Thoracic aorta (tissue), 2 donors: ENCODE results near the gene CILP2. TPM values are rescaled to one million over a fixed set of nuclear protein-coding genes. Genes with fewer than 3 reads are reported as not detected.

Source experiments
- ATAC-seq: fragments of 150-250 bp; one replicate; pipeline ENCODE4 v1.8.0; 2017; ENCODE audit warnings: low read depth; ENCODE audit not compliant: insufficient number of reproducible peaks, low FRiP score
- DNase-seq: peaks from one replicate; pipeline ENCODE4 v3.0.0-alpha.2; 2020; ENCODE audit warnings: low spot score
- H3K27ac ChIP-seq, 2 donors: fragments of 200-600 bp; sonication (generic); 1 replicate in 1 of 2; 2 replicates in 1 of 2; pipeline ENCODE4 v1.5.1; 2016; ENCODE audit warnings: mild to moderate bottlenecking in 2 of 2, moderate library complexity in 2 of 2
- H3K27me3 ChIP-seq: fragments of 200-600 bp; sonication (generic); replicated peaks from 2 replicates; pipeline ENCODE4 v1.6.0; 2016; ENCODE audit warnings: mild to moderate bottlenecking; ENCODE audit not compliant: insufficient read depth
- H3K36me3 ChIP-seq: fragments of 200-600 bp; sonication (generic); one replicate; pipeline ENCODE4 v1.5.1; 2016
- H3K4me1 ChIP-seq, 2 donors: fragments of 200-600 bp; sonication (generic); 1 replicate in 1 of 2; 2 replicates in 1 of 2; pipeline versions ENCODE4 v1.5.1 to v1.6.0; 2016; ENCODE audit warnings: low read depth in 2 of 2, mild to moderate bottlenecking in 1 of 2; ENCODE audit not compliant: control insufficient read depth in 1 of 2
- H3K4me3 ChIP-seq: fragments of 200-600 bp; sonication (generic); 2 replicates; pipeline ENCODE4 v1.5.1; 2016; ENCODE audit warnings: mild to moderate bottlenecking
- H3K9me3 ChIP-seq: fragments of 200-600 bp; sonication (generic); 2 replicates; pipeline ENCODE4 v1.5.1; 2016
- total RNA-seq, 2 donors: library from RNA; depleted of rRNA; stranded (reverse); fragments of >200 nt; gene quantifications; one replicate each; pipeline versions ENCODE4 v1.1.0 to v1.2.3, GENCODE V29; 2016
- TF ChIP-seq, protein P1 (sequence below): fragments of 200-600 bp; sonication (generic); IDR thresholded peaks from one replicate; pipeline ENCODE4 v1.5.1; 2019; ENCODE audit warnings: antibody characterized with exemption

The CILP2 gene
- total RNA-seq, 2 donors from 2014 or later, result 0.81 to 1.5 TPM

DNA sequence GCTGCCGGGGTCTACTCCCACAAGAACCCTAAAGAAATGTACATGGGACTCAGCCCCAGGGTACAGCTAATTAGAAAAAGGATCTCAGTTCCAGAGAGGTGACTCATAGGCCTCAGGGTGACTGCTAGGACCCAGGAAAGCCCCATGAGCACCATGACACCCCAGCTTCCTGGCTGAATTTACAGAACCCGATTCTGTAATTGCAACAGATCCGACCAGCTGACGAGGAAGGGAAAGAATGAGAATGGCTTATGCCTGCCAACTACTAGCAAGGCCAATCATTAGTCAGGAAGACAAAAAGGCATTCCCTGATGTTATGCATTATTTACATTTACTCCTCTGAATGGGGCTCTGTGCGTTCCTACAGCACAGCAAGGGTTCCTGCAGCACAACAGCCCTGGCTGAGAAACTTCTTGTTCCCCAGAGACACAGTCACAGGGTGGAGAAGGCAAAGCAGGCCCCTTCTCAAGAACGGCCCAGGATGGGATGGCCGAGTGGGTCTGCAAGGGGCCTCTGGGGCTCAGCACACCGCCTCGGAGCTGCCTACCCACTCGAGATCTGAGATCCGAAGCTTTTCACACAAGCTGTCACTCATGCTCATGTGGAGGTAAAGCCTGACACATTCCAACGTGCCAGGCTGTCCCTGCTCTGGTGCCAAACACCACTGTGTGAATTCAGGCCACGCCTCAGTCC, 53.2 kb downstream of the CILP2 start:
- H3K9me3 ChIP-seq, result no peaks in the 10 kb centered on the region
- no peak for ATAC-seq
- no peaks in the 10 kb centered on the region for H3K36me3 ChIP-seq
- H3K4me1 ChIP-seq, result peaks cover 0 to 6% of the 10 kb centered on the region in 2 donors
- no peaks in the 10 kb centered on the region for H3K27me3 ChIP-seq
- DNase-seq, result no peak
- TF ChIP-seq, protein P1, sequence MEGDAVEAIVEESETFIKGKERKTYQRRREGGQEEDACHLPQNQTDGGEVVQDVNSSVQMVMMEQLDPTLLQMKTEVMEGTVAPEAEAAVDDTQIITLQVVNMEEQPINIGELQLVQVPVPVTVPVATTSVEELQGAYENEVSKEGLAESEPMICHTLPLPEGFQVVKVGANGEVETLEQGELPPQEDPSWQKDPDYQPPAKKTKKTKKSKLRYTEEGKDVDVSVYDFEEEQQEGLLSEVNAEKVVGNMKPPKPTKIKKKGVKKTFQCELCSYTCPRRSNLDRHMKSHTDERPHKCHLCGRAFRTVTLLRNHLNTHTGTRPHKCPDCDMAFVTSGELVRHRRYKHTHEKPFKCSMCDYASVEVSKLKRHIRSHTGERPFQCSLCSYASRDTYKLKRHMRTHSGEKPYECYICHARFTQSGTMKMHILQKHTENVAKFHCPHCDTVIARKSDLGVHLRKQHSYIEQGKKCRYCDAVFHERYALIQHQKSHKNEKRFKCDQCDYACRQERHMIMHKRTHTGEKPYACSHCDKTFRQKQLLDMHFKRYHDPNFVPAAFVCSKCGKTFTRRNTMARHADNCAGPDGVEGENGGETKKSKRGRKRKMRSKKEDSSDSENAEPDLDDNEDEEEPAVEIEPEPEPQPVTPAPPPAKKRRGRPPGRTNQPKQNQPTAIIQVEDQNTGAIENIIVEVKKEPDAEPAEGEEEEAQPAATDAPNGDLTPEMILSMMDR, result no peak
- no peak overlapping the region for H3K27ac ChIP-seq
- H3K4me3 ChIP-seq, result no peak overlapping the region

DNA sequence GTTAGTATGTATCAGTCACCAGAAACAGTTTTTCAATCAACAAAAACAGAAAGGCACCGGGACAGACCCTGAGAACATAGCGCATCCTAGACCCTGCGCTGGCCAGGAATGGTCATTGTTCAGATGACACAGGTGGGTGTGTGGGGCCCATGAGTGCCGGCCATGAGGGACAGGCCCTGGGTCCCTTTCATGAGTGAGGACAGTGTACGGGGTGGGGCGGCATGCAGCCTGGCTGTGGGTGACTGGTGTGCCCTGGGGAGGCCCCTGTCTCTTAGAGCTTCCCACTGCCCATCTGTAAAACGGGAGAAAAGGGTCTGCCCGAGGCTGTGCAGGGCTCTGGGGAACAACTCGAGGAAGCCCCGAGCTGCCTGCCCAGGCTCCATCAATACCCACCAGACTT, 54.6 kb downstream of the CILP2 start:
- Histone ChIP-seq H3K27me3 (no peaks in the 10 kb centered on the region), H3K4me3 (no peak overlapping the region), H3K36me3 (no peaks in the 10 kb centered on the region), H3K4me1 (peaks cover 0 to 6% of the 10 kb centered on the region in 2 donors), H3K9me3 (no peaks in the 10 kb centered on the region), H3K27ac (no peak overlapping the region)
- ATAC-seq (no peak), DNase-seq (no peak)
- TF ChIP-seq, protein P1, result no peak

DNA sequence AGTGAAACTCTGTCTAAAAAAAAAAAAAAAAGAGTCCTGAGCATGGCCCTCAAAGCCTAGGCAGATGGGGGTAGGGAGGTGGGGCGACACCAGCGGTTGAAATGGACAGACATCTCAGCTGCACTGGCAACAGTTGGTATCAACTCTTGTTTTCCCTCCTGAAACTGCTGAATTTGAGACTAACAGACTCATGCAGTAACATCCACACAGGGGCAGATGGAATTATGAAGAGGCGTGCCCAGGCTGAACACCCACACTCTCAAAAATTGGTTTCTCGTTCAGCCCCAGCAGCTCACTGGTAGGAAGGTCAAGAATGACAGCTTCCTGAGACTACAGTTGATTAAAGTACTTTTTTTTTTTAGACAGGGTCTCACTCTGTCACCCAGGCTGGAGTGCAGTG, 56.3 kb downstream of the CILP2 start:
- TF ChIP-seq, protein P1, result no peak
- H3K27ac ChIP-seq, result no peak overlapping the region
- H3K27me3 ChIP-seq, result no peaks in the 10 kb centered on the region
- H3K4me3 ChIP-seq, result no peak overlapping the region
- H3K9me3 ChIP-seq, result no peaks in the 10 kb centered on the region
- ATAC-seq (no peak), DNase-seq (no peak)
- H3K36me3 ChIP-seq, result no peaks in the 10 kb centered on the region
- peaks cover 0 to 6% of the 10 kb centered on the region in 2 donors for H3K4me1 ChIP-seq

DNA sequence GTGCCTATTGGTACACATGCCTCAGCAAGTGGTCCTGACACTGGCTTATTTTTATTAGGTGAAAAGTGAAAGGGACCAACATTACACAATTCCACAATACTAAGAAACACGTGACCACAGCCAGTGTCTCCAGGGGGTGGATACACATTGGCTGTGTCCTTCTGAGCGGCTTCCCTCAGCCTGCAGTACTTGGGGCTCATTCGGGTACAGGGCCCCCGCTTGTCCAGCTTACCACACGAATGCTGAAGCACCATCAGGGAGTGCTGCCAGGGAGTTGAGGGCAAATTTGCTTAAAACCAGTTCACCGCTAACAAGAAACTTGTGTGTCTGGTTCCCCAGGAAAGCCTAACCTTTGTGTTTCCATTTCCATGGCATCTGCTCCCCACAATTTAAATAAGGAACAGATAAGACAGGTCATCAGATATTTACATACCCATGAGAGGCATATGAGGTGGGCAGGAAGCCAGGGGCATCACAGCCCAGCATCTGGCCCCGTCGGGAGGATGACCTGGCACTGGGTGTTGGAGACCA, 57.2 kb downstream of the CILP2 start:
- Histone ChIP-seq H3K36me3 (no peaks in the 10 kb centered on the region), H3K9me3 (no peaks in the 10 kb centered on the region), H3K27ac (no peak overlapping the region), H3K27me3 (no peaks in the 10 kb centered on the region), H3K4me1 (peaks cover 0 to 6% of the 10 kb centered on the region in 2 donors), H3K4me3 (no peak overlapping the region)
- DNase-seq (no peak), ATAC-seq (no peak)
- TF ChIP-seq, protein P1, result no peak

Other genes starting within 250 kb of the CILP2 start
- gene SUGP1, start 217.8 kb upstream of the CILP2 start, total RNA-seq, result 10 to 100 TPM; 25.0 to 43.0 TPM
- 100 to 1,000 TPM in 1 of 2 donors, 10 to 100 TPM in 1; 93.9 to 119 TPM for gene MAU2, start 217.4 kb upstream of the CILP2 start, total RNA-seq
- gene GATAD2A, start 132.6 kb upstream of the CILP2 start, total RNA-seq, result 10 to 100 TPM; 55.9 to 79.1 TPM
- gene TSSK6, start 22.7 kb upstream of the CILP2 start, total RNA-seq, result 1 to 10 TPM; 1.5 to 3.6 TPM
- gene NDUFA13, start 22.0 kb upstream of the CILP2 start, total RNA-seq, result 10 to 100 TPM; 15.5 to 60.8 TPM
- 1 to 10 TPM; 2.0 to 7.9 TPM for gene YJEFN3, start 9.4 kb upstream of the CILP2 start, total RNA-seq
- not detected for gene PBX4, start 80.4 kb downstream of the CILP2 start, total RNA-seq
- gene LPAR2, start 90.0 kb downstream of the CILP2 start, total RNA-seq, result 10 to 100 TPM in 1 of 2 donors, 1 to 10 TPM in 1; 4.2 to 11.6 TPM
- gene GMIP, start 105.4 kb downstream of the CILP2 start, total RNA-seq, result 10 to 100 TPM; 12.5 to 13.1 TPM
- 100 to 1,000 TPM in 1 of 2 donors, 10 to 100 TPM in 1; 95.0 to 150 TPM for gene ATP13A1, start 125.4 kb downstream of the CILP2 start, total RNA-seq
- 1 to 10 TPM; 2.2 to 8.3 TPM for gene ZNF101, start 130.6 kb downstream of the CILP2 start, total RNA-seq
- 10 to 100 TPM in 1 of 2 donors, 1 to 10 TPM in 1; 6.9 to 11.6 TPM for gene ZNF14, start 194.8 kb downstream of the CILP2 start, total RNA-seq